HG03196 (cell line): ENCODE measurements around the gene COX6A1.
"Not testable (repeated sequence)": the region's sequence is repeated elsewhere in the genome, so short reads cannot be mapped to it uniquely, and the experiment has no call there.

ENCODE experiments used
- ATAC-seq: cut with Tn5 transposase; IDR thresholded peaks from one replicate; pipeline ENCODE4 v1.9.1; 2021; ENCODE audit not compliant: unreplicated experiment

COX6A1 gene

DNA sequence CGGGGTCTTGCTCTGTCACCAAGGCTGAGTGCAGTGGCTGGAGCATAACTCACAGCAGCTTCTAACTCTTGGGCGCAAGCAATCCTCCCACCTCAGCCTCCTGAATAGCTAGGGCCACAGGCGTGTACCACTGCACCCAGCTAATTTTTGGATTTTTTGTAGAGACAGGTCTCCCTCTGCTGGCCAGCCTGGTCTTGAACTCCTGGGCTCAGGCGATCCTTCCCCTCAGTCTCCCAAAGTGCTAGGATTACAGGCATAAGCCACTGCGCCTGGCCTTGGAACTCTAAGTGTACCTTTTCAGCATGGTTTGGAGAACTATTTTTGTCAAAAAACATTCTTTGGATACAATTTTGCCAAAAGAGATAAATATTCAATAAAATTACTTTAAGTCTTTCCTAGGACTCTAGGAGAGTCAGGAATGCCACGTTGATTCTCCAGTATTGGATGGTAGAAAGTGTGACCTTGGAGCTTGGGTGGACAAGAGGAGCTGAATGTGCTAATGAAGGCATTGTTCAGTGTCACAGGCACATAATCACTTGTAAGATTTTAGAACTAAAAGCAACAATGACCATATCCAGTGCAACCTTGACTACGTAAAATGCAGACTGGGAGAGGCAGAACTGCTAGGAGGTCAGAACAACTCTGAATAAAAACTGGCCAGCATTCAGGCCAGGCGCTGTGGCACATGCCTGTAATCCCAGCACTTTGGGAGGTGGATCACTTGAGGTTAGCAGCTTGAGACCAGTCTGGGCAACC lies 28.8 kb downstream of the COX6A1 start:
- ATAC-seq = no peak

DNA sequence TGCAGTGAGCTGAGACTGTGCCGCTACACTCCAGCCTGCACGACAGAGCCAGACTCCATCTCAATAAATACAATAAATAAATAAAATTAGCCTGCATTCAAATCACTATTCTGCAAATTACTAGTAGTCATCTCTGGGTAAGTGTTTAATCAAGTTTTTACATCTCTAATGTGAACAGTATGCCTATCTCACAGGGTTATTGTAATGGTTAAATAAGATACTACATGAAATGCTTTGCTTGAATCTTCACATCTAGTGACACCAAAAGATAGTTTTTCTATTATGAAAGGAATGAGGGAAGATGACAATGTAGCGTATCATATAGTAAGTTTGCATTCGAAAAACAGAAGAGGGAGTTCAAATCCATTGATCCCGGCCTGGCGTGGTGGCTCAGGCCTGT lies 29.5 kb downstream of the COX6A1 start:
- no peak for ATAC-seq

DNA sequence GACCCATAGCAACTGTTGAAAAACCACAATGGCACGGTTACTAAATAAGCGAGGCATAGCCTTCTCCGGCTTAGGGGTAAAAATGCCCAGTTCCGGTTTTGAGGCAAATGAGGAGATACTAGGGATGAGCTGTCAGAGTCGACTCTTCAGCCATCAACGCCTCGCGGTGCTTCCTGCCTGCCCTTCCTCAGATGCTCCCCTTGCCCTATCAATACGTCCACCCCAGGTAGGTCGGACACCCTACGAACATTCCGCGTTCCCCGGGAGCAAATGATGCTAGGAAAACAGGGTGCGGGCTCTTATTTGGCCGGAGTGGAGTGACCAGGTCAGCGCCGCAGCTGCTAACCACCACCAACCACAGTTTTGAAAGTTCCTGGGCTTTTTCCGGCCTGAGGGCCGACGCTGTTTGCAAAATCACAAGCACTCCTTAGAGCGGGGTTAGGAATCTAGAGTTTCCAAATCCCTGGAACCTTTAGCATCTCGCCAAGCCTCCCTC lies 30.5 kb downstream of the COX6A1 start:
- peak; percentile 10 for ATAC-seq

DNA sequence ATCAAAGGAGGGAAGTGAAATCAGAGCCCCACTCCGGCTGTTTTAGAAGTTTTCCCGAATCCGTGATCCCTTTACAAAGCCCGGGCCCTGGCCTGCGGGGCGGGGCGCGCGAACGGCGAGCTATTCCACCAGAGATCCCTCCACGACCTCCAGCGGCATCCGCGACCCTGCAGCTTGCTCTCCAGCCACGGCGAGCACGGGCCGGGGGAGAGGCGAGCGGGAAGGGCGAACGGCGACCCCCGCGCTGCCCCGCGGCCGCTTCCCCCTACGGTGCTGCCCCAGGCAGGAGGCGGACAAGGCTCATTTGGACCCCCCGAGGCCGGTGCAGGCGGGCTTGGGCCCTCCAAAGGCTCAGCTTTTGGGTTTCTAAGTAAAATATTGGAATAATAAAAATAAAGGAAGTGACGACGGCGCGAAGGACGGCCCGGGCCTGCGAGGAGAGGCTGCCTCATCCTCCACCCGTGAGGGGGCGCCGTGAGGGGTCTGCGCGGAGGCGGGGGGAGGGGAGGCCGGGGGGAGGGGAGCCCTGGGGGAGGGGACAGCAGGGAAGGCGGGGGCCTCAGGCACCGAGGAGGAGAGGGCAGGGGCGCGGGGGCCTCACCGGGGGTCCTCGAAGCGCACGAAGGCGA lies 31.0 kb downstream of the COX6A1 start:
- peak; percentile 21 for ATAC-seq

DNA sequence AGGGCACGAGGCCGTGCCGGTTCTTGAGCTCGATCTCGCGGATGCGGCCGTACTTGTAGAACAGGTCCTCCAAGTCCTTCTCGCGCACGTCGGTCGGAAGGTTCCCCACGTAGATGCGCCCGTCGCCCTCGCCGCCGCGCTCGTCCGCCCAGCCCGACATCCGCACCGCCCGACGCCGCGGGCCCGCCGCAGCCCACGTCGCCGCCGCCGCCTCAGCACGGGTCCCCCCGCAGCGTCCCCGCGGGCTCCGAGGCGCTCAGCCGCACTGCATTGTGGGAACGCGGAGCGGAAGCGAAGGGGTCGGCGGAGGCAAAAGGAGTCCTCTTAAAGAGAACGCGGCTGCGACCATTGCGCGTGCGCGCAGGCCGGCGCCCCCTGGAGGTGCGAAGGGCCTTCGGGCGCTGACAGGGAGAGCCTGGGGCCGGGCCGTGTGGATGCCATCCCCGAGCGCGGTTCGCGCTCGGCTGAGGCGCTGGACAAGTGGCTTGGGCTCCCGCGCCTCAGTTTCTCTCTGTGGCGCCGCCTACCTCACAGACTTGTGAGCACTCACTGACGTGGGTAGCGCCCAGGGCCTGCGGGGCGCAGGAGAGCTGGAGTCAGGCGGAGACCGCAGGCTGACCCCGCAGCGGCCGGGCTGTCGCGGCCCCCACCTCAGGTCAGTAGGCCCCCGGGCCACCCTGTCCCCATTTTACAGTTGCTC lies 31.7 kb downstream of the COX6A1 start, which contains the start of gene SRSF9:
Gene SRSF9 (minus strand): TSS at position 299 of the 700 bp plus-strand sequence. CDS start 139 bp downstream, at position 160.
- peak; percentile 87 for ATAC-seq

DNA sequence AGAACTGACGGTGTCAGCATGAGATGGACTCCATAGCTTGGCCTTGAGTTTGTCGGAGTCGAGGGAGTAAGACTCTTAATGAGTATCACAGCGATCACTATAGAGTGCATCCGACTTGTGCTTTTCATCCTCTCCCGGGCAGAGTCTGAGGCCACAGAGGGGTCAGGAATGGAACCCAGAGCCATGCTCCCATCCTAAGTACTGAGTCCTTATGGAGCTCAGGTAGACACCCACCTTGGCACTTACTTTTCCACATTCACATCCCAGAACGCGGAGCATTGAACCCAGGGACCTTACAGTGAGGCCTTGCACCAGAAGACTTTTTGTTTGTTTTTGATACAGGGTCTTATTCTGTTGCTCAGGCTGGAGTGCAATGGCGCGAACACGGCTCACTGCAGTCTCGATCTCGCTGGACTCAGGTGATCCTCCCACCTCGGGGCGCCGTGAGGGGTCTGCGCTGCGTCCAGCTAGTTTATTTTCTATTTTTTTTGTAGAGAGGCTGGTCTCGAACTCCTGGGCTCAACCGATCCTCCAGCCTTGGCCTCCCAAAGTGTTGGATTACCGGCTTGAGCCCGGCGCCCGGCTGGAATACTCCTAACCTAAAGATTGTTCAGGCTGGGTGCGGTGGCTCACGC lies 32.4 kb downstream of the COX6A1 start:
- ATAC-seq = no peak

DNA sequence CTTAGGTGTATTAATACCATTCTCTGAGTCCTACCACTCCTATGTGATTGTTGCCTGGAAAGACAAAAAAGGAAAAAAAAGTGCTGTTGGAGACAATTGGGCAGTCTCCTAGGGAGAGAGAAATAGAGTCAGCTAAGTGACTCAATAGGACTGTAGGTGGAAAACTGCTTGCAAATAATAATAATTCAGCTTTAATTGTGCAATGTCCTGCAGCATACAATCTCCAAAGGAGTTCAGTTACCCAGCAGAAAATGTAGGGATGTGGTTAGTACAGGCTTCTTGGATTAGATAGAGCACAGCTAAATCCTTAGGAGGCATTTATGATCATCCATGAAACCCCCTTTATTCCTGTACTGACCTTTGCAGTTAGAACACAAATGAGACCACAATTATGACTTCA lies 34.6 kb downstream of the COX6A1 start:
- no peak for ATAC-seq

DNA sequence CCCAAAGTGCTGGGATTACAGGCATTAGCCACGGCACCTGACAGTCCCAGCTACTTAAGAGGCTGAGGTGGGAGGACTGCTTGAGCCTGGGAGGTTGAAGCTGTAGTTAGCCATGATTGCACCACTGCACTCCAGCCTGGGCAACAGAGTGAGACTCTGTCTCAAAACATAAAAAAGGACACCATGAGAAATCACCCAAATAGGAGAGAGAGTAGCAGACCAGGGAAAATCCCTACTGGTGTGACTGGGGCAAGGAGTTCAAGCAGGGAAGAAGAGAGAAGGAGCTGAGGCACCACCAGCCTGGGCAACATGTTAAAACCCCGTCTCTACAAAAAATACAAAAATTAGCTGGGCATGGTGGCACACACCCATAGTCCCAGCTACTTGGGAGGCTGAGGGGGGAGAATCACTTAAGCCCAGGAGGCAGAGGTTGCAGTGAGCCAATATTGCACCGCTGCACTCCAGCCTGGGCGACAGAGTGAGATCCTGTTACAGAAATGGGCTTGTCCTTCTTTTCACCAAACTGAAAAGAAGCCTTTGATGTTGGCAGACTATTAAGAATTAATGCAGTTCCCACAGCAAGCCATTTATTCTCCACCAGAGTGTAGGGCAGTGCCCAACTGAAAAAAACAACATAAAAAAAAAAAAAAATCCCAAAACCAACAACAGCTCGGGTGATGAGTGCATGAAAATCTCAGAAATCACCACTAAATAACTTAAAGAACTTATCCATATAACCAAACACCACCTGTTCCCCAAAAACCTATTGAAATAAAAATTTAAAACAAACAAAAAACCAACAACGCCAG lies 36.1 kb downstream of the COX6A1 start:
- no peak for ATAC-seq

DNA sequence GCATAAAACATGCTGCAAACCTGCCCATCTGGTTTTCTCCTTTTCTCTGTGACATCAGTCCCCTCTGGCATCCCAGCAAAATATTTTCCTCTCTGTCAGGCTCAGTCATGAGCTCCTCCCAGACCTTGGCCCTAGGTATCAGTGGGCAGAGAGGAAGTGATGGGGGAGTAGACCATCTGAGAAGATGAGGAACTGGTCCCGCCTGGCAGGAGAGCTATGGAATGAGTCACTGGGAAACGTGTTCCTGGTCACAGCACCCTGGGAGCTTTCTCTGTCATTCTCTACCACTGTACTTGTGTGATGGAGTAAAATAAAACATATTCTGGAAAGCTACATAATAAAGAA lies 36.7 kb downstream of the COX6A1 start:
- no peak for ATAC-seq

DNA sequence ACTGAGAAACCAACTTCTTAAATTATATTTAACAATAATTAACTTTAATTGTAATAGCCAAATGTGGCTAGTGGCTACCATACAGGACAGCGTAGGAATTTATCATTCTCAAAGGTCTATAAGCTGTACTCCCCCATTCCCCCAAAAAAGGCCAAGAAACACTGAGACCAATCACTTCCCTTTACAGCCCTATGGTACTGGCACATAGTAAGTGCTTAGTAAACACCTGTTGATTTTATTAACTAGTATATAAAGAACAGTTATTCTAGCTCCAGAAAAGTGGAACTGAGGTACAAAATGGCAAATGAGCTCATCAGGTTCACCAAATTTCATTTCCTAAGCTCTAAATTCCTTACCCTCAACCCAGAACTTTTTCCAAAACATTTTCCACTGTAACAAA lies 37.7 kb downstream of the COX6A1 start:
- no peak for ATAC-seq

DNA sequence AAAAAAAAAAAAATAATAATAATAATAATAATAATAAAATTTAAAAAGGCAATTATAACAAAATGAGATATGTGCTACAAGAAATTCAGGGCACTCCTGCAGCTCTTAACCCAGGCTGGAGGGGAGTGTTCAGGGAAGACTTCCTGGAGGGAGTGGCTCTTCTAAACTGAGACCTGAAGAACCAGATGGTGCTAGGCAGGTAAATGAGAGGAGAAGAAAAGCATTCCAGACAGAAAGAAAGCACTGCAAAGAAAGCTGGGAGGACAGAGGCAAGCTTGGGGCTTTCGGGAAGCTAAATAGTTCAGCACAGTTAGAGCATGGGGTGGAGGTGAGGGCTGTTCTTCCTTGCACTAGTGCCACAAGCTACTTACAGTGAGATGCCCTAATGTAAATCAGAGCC lies 41.5 kb downstream of the COX6A1 start:
- ATAC-seq = no peak

DNA sequence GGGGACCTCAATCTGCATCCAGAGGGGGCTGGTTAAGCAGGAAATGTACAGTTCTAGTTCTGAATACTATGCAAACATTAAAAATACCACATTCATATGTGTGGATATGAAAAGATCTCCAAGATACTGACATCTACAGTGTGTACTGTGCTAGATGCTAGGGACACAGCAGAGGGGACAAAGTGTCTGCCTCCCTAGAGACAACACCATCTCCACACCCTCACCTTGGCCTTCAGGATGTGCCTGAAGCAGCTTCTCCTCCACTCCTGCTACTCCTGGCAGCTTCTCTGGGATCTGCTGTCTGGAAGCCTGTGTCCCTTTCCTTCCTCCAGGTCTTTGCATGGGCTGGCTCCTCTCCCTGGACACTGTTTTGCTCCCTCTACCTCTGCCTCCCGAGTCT lies 42.3 kb downstream of the COX6A1 start:
- no peak for ATAC-seq

DNA sequence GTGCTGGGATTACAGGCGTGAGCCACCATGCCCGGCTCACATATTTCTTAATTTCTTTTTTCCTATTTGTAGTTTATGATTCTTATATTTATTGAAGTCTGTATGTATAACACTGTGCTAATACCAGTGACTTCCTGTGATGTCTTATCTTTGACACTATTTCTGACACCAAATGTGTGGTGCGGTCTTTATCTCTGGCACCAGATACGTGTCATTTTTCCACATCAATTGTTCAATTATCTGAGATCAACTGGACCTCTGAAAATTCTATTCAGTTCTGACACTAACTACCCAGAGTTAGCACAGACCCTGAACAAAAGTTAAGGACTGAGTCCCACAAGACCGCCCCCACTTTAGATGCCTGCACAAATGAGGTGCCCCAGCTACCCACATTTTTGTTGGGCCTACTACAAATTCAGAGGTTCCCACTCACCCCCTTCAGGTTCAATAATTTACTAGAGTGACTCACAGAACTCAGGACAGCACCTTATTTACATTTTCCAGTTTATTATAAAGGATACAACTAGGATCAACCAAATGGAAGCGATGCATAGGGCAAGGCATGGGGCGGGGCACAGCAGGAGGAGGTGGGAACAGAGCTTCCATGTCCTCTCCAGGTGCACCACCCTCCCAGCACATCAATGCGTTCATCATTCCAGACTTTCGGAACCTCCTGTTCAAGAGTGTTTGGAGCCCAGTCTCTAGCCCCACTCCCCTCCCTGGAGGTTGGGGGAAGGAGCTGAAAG lies 43.3 kb downstream of the COX6A1 start:
- no peak for ATAC-seq

DNA sequence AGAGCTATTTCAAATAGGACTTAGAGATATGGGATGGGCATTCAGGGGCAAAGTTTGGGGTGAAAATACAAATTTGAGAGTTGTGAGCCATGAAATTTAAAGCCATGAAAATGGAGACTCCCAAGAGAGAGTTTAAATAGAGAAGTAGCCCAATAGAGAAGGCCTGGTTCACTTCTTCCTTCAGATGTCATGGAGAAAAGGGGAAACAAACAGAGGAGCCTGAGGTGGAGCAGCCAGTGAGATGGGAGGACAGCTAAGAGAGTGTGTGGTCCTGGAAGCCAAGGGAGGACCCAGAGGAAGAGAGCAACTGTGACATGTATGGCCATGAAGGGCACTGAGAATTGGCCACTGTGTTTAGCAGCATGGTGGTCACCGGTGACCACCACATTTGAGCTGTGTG lies 45.7 kb downstream of the COX6A1 start:
- ATAC-seq = no peak

DNA sequence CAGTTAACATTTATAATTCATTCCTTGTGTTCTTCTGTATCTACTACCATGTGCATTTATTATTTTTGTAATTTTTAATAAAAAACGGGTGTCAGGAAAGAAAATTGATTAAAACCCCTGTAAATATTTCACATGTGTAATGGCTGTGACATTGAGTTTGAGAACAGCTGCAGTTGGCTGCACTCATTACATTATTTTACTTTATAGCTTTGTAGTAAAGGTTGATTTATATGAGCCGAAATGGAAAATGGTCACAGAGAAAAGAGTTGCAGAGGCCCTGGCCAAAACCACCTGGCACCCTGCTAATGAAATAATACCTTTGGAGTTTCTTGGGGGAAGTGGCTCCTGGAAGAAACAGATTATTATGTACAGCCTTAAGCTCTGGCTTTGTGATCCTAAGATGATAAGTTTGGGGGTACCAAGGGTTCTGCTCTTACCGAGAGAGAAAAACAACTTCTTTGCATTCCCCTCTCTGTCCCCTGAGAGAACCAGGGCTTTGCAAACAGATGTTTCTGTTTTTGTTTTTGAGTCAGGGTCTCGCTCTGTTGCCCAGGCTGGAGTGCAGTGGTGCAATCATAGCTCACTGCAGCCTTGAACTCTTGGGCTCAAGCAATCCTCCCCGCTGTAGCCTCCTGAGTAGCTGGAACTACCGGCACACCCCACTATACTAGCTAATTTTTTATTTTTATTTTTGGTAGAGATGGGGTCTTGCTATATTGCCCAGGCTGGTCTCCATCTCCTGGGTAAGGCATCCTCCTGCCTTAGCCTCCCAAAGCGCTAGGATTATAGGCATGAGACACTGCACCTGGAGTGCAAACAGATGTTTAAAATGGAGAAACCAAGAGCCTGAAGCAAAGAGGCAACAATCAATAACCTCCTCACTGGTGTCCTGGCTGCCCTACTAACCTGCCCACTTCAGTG lies 48.3 kb downstream of the COX6A1 start:
- no peak for ATAC-seq

DNA sequence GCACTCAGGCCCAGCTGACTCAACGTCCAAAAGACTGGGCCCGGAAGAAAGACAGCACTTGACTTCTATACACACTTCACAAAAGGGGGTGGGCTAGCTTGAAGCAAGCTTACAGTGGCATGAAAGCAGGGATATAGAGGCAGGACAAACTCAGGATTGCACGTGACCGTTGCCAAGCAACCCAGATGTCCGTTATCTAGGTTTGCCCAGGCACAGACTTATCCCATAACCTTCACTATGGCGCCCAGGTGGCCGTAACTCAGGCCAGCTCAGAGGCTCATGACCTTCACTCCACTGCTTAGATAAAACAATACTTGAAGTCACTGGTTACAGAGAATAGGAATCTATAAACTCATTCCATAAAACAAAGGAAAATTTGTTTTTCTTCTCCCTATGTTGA lies 49.6 kb downstream of the COX6A1 start:
- ATAC-seq = not testable (repeated sequence)

DNA sequence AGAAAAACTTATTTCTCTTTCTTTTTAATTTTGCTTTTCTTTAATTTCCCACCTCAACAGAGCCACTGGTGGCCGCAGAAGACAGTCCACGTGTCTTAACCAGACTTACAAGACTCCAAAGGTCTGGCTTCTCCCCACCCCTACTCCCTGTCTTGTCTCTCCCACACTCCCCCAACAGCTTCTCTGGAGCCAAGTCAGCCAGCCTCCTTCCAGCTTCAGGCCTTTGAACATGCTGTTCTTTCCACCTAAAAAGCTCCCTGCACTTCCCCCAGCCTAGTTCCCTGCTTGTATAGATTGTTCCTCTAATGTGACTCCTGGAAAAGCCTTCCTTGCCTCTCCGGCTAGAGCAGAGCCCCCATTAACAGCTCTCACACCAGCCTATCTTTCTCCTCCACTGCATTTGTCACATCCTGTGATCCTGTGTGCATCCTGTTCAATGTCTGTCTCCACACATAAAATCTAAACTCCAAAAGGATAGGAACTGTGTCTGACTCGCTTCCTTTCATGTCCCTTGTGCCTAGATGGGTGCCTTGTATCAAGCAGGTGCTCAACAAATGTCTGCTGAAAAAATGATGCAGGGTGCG lies 50.2 kb downstream of the COX6A1 start:
- no peak for ATAC-seq

DNA sequence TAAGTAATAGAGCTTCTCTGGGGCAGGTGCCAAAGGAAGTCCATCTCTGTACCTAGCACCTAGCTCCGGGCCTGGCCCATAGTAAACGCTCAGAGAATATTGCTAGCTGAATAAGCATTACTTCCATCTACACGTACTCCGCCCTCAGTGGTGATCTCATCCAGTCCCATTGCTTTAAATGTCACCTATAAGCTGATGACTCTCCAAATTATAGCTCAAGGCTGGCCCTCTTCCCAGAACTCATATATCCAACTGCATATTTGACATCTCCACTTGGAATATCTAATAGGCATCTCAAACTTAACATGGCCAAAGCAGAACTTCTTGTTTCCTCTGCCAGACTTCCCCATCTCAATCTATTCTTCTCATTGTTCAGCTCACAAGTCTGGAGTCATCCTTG lies 51.1 kb downstream of the COX6A1 start:
- ATAC-seq = no peak

DNA sequence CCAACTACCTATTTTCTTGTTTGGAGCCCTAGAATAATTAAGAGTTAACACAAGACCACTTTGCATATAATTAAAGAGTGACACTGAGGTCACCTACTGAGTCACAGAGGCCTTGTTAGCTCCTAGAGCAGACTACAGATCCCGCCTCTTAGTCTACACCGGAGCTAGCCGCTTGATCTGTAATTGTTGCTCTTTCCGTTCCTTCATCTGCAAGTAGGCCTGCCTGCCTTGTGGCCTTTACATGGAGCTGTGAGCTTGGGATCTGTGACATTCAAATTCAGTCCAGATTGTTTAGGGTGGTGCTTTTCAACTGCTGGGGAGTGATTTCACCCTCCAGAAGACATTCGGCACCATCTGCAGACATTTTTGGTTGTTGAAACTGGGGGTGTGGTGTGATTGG lies 52.4 kb downstream of the COX6A1 start:
- no peak for ATAC-seq
